Measurements from ENCODE around the gene KRTCAP2.

The KRTCAP2 gene

GRCh38 chr1:155206891-155207805, 34.0 kb upstream of the KRTCAP2 start:
- no peaks in the 10 kb centered on the region for H3K27me3 ChIP-seq (replicated peaks; ENCODE audit: control insufficient read depth, insufficient read depth, low read length)
- TF ChIP-seq, protein P1, sequence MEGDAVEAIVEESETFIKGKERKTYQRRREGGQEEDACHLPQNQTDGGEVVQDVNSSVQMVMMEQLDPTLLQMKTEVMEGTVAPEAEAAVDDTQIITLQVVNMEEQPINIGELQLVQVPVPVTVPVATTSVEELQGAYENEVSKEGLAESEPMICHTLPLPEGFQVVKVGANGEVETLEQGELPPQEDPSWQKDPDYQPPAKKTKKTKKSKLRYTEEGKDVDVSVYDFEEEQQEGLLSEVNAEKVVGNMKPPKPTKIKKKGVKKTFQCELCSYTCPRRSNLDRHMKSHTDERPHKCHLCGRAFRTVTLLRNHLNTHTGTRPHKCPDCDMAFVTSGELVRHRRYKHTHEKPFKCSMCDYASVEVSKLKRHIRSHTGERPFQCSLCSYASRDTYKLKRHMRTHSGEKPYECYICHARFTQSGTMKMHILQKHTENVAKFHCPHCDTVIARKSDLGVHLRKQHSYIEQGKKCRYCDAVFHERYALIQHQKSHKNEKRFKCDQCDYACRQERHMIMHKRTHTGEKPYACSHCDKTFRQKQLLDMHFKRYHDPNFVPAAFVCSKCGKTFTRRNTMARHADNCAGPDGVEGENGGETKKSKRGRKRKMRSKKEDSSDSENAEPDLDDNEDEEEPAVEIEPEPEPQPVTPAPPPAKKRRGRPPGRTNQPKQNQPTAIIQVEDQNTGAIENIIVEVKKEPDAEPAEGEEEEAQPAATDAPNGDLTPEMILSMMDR (IDR thresholded peaks at IDR 0.05; ENCODE audit: insufficient read depth, low read length, poor library complexity, severe bottlenecking): peak; percentile 90
- no peak overlapping the region for H3K4me3 ChIP-seq (replicated peaks; ENCODE audit: low read depth, low read length)
- peaks cover 1% of the 10 kb centered on the region; the same call in 1 of the 2 replicates for H3K36me3 ChIP-seq (ENCODE audit: control insufficient read depth, insufficient read depth, low read length)
- DNase-seq (ENCODE audit: extremely low read depth, insufficient read length): peak; percentile 62

- Histone ChIP-seq H3K4me3 (replicated peaks; ENCODE audit: low read depth, low read length) (no peak overlapping the region), H3K36me3 (ENCODE audit: control insufficient read depth, insufficient read depth, low read length) (no peaks in the 10 kb centered on the region), H3K27me3 (replicated peaks; ENCODE audit: control insufficient read depth, insufficient read depth, low read length) (no peaks in the 10 kb centered on the region)
- DNase-seq (ENCODE audit: extremely low read depth, insufficient read length): no peak
- TF ChIP-seq, protein P1 (IDR thresholded peaks at IDR 0.05; ENCODE audit: insufficient read depth, low read length, poor library complexity, severe bottlenecking): no peak
Observed at GRCh38 chr1:155205969-155206593, 33.0 kb upstream of the KRTCAP2 start.

DNA sequence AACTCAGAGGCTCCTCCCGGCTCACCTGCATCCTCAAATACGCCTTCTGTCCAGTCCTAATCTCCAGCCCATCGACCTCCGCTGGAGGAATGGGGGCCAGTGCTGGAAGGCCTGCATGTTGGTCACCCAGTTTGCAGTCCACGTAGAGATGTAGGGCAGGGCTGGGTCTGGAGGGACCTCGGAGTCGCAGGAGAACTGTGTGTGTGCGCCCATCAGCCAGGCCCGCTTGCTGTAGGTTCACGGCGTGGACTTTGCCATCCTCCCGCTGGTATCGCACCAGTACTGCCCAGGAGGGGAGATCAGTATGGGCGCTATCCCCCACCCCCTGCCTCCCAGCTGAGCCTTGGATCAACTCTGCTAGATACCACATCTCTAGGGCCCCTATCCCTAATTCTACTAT, 31.9 kb upstream of the KRTCAP2 start:
- Histone ChIP-seq H3K36me3 (ENCODE audit: control insufficient read depth, insufficient read depth, low read length) (no peaks in the 10 kb centered on the region), H3K4me3 (replicated peaks; ENCODE audit: low read depth, low read length) (no peak overlapping the region), H3K27me3 (replicated peaks; ENCODE audit: control insufficient read depth, insufficient read depth, low read length) (no peaks in the 10 kb centered on the region)
- TF ChIP-seq, protein P1 (IDR thresholded peaks at IDR 0.05; ENCODE audit: insufficient read depth, low read length, poor library complexity, severe bottlenecking): no peak
- no peak for DNase-seq (ENCODE audit: extremely low read depth, insufficient read length)

DNA sequence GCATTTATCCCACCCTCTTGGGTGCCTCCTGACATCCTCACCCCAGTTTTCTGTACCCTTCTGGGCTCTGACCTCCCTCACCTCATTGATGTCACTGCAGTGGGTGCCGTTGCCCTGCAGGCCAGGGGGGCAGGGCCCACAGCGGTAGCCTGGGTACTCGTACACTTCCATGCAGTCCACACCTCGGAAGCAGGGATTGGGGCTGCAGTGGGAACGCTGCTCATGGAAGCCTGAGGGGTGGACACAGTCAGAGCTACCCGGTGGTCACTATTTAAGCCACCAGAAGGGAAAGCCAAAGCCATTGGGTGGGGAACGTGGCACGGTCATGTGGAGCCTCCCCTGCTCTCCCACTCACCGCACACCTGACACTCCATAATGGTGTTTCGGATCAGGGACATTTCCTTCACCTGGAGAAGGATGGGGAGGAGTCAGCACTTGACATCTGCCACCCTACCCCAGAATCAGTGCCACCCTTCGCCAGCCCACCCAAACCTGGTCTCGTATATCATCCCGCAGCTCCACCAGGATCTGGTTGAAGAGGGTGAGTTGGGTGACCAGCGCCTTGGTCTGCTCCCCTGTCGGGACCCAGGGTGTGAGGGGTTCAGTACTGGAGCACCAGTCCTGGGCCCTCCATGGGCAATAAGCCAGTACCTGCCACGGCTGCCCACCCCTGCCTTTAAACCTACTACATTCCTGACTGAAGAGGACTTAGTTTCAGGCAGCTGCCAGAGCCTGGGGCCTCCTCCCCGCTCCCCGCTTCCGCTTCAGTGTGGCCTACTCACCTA, 29.8 kb upstream of the KRTCAP2 start:
- no peak overlapping the region for H3K4me3 ChIP-seq (replicated peaks; ENCODE audit: low read depth, low read length)
- no peaks in the 10 kb centered on the region for H3K27me3 ChIP-seq (replicated peaks; ENCODE audit: control insufficient read depth, insufficient read depth, low read length)
- no peak for DNase-seq (ENCODE audit: extremely low read depth, insufficient read length)
- no peaks in the 10 kb centered on the region for H3K36me3 ChIP-seq (ENCODE audit: control insufficient read depth, insufficient read depth, low read length)
- TF ChIP-seq, protein P1 (IDR thresholded peaks at IDR 0.05; ENCODE audit: insufficient read depth, low read length, poor library complexity, severe bottlenecking): no peak

DNA sequence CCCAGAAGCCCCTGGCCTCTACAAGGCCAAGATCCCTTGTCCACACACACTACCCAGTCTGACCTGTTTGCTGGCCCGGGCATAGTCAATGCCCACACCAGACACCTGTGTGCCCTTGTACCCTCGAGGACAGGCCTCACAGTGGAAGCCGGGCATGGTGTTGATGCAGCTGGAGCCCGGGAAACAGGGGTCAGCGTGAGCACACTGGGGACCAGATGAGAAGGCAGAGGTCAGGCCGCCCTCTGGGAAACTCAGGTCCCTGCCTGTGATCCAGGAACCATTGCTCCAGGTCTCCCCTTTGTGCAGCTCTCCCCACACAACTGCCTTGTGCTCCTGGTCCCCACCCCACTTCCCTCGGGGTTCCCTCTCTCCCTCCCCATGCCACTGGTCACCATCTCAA, 29.1 kb upstream of the KRTCAP2 start:
- Histone ChIP-seq H3K36me3 (ENCODE audit: control insufficient read depth, insufficient read depth, low read length) (no peaks in the 10 kb centered on the region), H3K4me3 (replicated peaks; ENCODE audit: low read depth, low read length) (no peak overlapping the region), H3K27me3 (replicated peaks; ENCODE audit: control insufficient read depth, insufficient read depth, low read length) (no peaks in the 10 kb centered on the region)
- no peak for DNase-seq (ENCODE audit: extremely low read depth, insufficient read length)
- TF ChIP-seq, protein P1 (IDR thresholded peaks at IDR 0.05; ENCODE audit: insufficient read depth, low read length, poor library complexity, severe bottlenecking): no peak

Data from GM06990 (cell line).